Measurements from ENCODE around the gene SPTB. TPM values are rescaled to one million over a fixed set of nuclear protein-coding genes. Genes with fewer than 3 reads are reported as not detected.

SPTB gene
- polyA plus RNA-seq, 1 donor (not counting 4 experiments of a cell fraction or from before 2014, with no cell fraction given): not detected

DNA sequence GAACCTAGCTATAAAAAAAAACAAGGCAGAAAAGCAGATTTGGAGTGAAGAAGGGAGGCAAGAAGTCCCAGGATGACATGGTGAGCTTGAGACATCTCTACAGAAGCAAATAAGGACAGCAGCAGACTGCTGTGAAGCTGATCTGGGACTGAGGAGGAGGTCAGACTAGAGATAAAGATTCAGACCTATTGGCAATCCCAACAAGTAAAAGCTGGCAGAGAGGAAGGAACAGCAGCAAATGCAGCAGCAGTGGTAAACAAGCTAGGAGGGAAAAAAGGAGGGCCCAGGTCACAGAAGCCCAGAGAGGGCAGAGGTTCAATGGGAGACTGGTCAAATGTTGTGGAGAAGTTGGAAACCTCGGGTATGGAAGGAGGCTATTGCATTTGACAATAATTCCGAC, 11.3 kb downstream of the SPTB start:
- no peaks in the 10 kb centered on the region for H4K20me1 ChIP-seq (ENCODE audit: control insufficient read depth, extremely low read depth, insufficient read depth, low read length)
- H2AFZ ChIP-seq (ENCODE audit: control insufficient read depth, low read length): no peak overlapping the region
- H3K36me3 ChIP-seq (ENCODE audit: control insufficient read depth in 2 of 2, extremely low read depth in 1 of 2, insufficient read depth in 2 of 2, low read length in 2 of 2): no peaks in the 10 kb centered on the region
- H3K27ac ChIP-seq (ENCODE audit: control insufficient read depth, insufficient read depth, low read length): no peak overlapping the region
- H3K9me3 ChIP-seq (ENCODE audit: control insufficient read depth, low read depth, low read length): peaks cover 3% of the 10 kb centered on the region
- FAIRE-seq (no peak), DNase-seq (ENCODE audit: low read depth, low spot score) (no peak)
- TF ChIP-seq, protein P1, sequence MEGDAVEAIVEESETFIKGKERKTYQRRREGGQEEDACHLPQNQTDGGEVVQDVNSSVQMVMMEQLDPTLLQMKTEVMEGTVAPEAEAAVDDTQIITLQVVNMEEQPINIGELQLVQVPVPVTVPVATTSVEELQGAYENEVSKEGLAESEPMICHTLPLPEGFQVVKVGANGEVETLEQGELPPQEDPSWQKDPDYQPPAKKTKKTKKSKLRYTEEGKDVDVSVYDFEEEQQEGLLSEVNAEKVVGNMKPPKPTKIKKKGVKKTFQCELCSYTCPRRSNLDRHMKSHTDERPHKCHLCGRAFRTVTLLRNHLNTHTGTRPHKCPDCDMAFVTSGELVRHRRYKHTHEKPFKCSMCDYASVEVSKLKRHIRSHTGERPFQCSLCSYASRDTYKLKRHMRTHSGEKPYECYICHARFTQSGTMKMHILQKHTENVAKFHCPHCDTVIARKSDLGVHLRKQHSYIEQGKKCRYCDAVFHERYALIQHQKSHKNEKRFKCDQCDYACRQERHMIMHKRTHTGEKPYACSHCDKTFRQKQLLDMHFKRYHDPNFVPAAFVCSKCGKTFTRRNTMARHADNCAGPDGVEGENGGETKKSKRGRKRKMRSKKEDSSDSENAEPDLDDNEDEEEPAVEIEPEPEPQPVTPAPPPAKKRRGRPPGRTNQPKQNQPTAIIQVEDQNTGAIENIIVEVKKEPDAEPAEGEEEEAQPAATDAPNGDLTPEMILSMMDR (optimal IDR thresholded peaks at IDR 0.05 in 1 of 3, IDR thresholded peaks at IDR 0.05 in 1 of 3, conservative IDR thresholded peaks at IDR 0.05 in 1 of 3; ENCODE audit: extremely low read depth in 1 of 3, insufficient read depth in 2 of 3, low read length in 3 of 3): no peak
- no peak for TF ChIP-seq EZH2 (IDR thresholded peaks at IDR 0.05; ENCODE audit: low read length)
- H3K79me2 ChIP-seq (ENCODE audit: control insufficient read depth, insufficient read depth, low read length): no peaks in the 10 kb centered on the region
- no peaks in the 10 kb centered on the region for H3K4me1 ChIP-seq (ENCODE audit: control insufficient read depth, extremely low read depth, insufficient read depth, low read length)
- dilution Hi-C loops (cut with MboI; ENCODE audit: extremely low pct_ligation_motif_present, low sequenced_read_pairs): no loop called here
- no peak overlapping the region for H3K4me2 ChIP-seq (ENCODE audit: control insufficient read depth, extremely low read depth, insufficient read depth, low read depth, low read length)
- H3K27me3 ChIP-seq (ENCODE audit: control insufficient read depth, extremely low read depth, insufficient read depth, low read length): peaks cover 10% of the 10 kb centered on the region
- no peak overlapping the region for H3K4me3 ChIP-seq (ENCODE audit: control insufficient read depth in 2 of 3, extremely low read depth in 1 of 3, insufficient read depth in 2 of 3, low read depth in 1 of 3, low read length in 3 of 3)
- H3K9me1 ChIP-seq (ENCODE audit: control insufficient read depth, extremely low read depth, insufficient read depth, low read length): no peaks in the 10 kb centered on the region
- H3K9ac ChIP-seq (ENCODE audit: control insufficient read depth, extremely low read depth, insufficient read depth, low read length): no peak overlapping the region

DNA sequence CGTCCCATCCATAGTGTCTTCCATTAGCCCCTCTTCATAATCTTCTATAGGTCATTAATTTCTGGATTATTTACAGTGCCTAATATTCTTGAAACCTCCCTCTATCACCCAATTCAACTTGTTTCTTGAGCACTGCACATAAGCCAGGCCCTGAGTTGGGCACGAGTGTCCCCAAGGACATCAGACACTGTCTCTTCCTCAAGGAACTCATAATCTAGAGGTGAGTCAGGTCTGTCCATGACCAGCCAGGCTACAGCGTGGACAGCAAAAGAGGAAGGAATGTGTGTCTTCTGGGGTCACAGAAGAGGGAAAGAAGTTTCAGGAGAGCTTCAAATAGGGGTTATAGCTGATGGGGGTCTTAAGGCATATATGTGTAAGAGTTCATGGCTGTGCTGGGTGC, 12.5 kb downstream of the SPTB start:
- dilution Hi-C loops (cut with MboI; ENCODE audit: extremely low pct_ligation_motif_present, low sequenced_read_pairs): no loop called here
- peaks cover 10% of the 10 kb centered on the region for H3K27me3 ChIP-seq (ENCODE audit: control insufficient read depth, extremely low read depth, insufficient read depth, low read length)
- no peak overlapping the region for H3K4me2 ChIP-seq (ENCODE audit: control insufficient read depth, extremely low read depth, insufficient read depth, low read depth, low read length)
- no peaks in the 10 kb centered on the region for H4K20me1 ChIP-seq (ENCODE audit: control insufficient read depth, extremely low read depth, insufficient read depth, low read length)
- FAIRE-seq (no peak), DNase-seq (ENCODE audit: low read depth, low spot score) (no peak)
- TF ChIP-seq, protein P1 (optimal IDR thresholded peaks at IDR 0.05 in 1 of 3, IDR thresholded peaks at IDR 0.05 in 1 of 3, conservative IDR thresholded peaks at IDR 0.05 in 1 of 3; ENCODE audit: extremely low read depth in 1 of 3, insufficient read depth in 2 of 3, low read length in 3 of 3): no peak
- TF ChIP-seq EZH2 (IDR thresholded peaks at IDR 0.05; ENCODE audit: low read length): no peak
- H3K9ac ChIP-seq (ENCODE audit: control insufficient read depth, extremely low read depth, insufficient read depth, low read length): no peak overlapping the region
- no peaks in the 10 kb centered on the region for H3K79me2 ChIP-seq (ENCODE audit: control insufficient read depth, insufficient read depth, low read length)
- no peak overlapping the region for H3K4me3 ChIP-seq (ENCODE audit: control insufficient read depth in 2 of 3, extremely low read depth in 1 of 3, insufficient read depth in 2 of 3, low read depth in 1 of 3, low read length in 3 of 3)
- no peaks in the 10 kb centered on the region for H3K36me3 ChIP-seq (ENCODE audit: control insufficient read depth in 2 of 2, extremely low read depth in 1 of 2, insufficient read depth in 2 of 2, low read length in 2 of 2)
- H2AFZ ChIP-seq (ENCODE audit: control insufficient read depth, low read length): no peak overlapping the region
- H3K9me3 ChIP-seq (ENCODE audit: control insufficient read depth, low read depth, low read length): no peaks in the 10 kb centered on the region
- H3K4me1 ChIP-seq (ENCODE audit: control insufficient read depth, extremely low read depth, insufficient read depth, low read length): no peaks in the 10 kb centered on the region
- H3K27ac ChIP-seq (ENCODE audit: control insufficient read depth, insufficient read depth, low read length): no peak overlapping the region
- H3K9me1 ChIP-seq (ENCODE audit: control insufficient read depth, extremely low read depth, insufficient read depth, low read length): no peaks in the 10 kb centered on the region

All from keratinocyte (primary cell).